HepG2 (cell line): ENCODE results near the gene MEF2A. TPM values are rescaled to one million over a fixed set of nuclear protein-coding genes. Genes with fewer than 3 reads are reported as not detected.

ENCODE experiments used
- ATAC-seq: fragments of 200-7000 bp; cut with Tn5 transposase; 3 replicates; pipeline ENCODE4 v1.9.1; 2020; ENCODE audit warnings: mild to moderate bottlenecking, moderate library complexity
- BruUV-seq: library from RNA; stranded (reverse); fragments of 400-500 nt; replicated peaks from 2 replicates; lab custom pipeline; 2021; lab: Mats Ljungman, UMichigan
- CTCF ChIA-PET: fragments of 300-600 bp; formaldehyde crosslinking; extraction: SDS; loops from one replicate; lab custom pipeline; 2021; ENCODE audit warnings: low total read pairs, inconsistent platforms, low intra/inter-chr PET ratio; lab: Yijun Ruan, JAX
- POLR2A ChIA-PET: fragments of 350-600 bp; sonication (Branson Sonifier 250); formaldehyde crosslinking; loops from one replicate; lab custom pipeline; 2020; ENCODE audit warnings: antibody characterized with exemption, inconsistent platforms; lab: Yijun Ruan, JAX
- DNase-seq: peaks from one replicate; pipeline ENCODE4 v3.0.0-alpha.2; 2015; ENCODE audit warnings: low spot score
- FAIRE-seq: peaks from 3 replicates; lab custom pipeline; 2011; peaks lifted over from hg19 to GRCh38; lab: Jason Lieb, UNC
- H2AFZ ChIP-seq: one replicate; pipeline ENCODE4 v1.6.1; 2011; ENCODE audit warnings: low read length, inconsistent platforms
- H3K27ac ChIP-seq: fragments of 300-600 bp; 3 replicates; pipeline ENCODE4 v1.8.0; 2011; ENCODE audit warnings: mixed run types, mild to moderate bottlenecking, mixed read lengths, low read length, inconsistent platforms; ENCODE audit not compliant: insufficient read depth; ENCODE audit errors: extremely low read length
- H3K27me3 ChIP-seq, 2 experiments: fragments of 200-600 bp in 1 of 2; 2 replicates in 1 of 2; 3 replicates in 1 of 2; pipeline versions ENCODE4 v1.6.0 to v1.8.0; 2011; ENCODE audit warnings: low read length in 2 of 2, mild to moderate bottlenecking in 2 of 2, moderate library complexity in 2 of 2, inconsistent platforms in 1 of 2; ENCODE audit not compliant: insufficient read depth in 2 of 2, control insufficient read depth in 1 of 2
- H3K36me3 ChIP-seq, 2 experiments: fragments of 200-600 bp in 1 of 2; replicated peaks in 1 of 2; 2 replicates in 1 of 2; 3 replicates in 1 of 2; pipeline versions ENCODE4 v1.5.1 to v1.8.0; 2011; ENCODE audit warnings: low read length in 2 of 2, inconsistent platforms in 1 of 2; ENCODE audit not compliant: insufficient read depth in 2 of 2, control insufficient read depth in 1 of 2
- H3K4me1 ChIP-seq: 2 replicates; pipeline ENCODE4 v1.5.1; 2012; ENCODE audit warnings: low read length, inconsistent platforms; ENCODE audit not compliant: insufficient read depth
- H3K4me2 ChIP-seq: 2 replicates; pipeline ENCODE4 v1.6.0; 2011; ENCODE audit warnings: low read depth, low read length, inconsistent platforms
- H3K4me3 ChIP-seq, 3 experiments: fragments of 200-600 bp in 1 of 3; sonication (generic), shearing (Covaris generic) in 1 of 3; replicated peaks in 1 of 3; 2 replicates each; pipeline ENCODE4 v1.5.1; 2011 to 2016; ENCODE audit warnings: low read length in 3 of 3, inconsistent platforms in 2 of 3, low read depth in 2 of 3, mild to moderate bottlenecking in 2 of 3, control low read depth in 1 of 3, mixed read lengths in 1 of 3; ENCODE audit not compliant: insufficient read depth in 1 of 3
- H3K79me2 ChIP-seq: one replicate; pipeline ENCODE4 v1.6.1; 2011; ENCODE audit warnings: low read length, inconsistent platforms; ENCODE audit not compliant: insufficient read depth
- H3K9ac ChIP-seq: 2 replicates; pipeline ENCODE4 v1.6.0; 2011; ENCODE audit warnings: mild to moderate bottlenecking, low read depth, low read length, inconsistent platforms; ENCODE audit not compliant: insufficient read depth
- H3K9me3 ChIP-seq: 2 replicates; pipeline ENCODE4 v1.5.1; 2012; ENCODE audit warnings: mild to moderate bottlenecking, low read length
- H4K20me1 ChIP-seq: 2 replicates; pipeline ENCODE4 v1.6.0; 2011; ENCODE audit warnings: inconsistent platforms, mild to moderate bottlenecking, low read length, moderate library complexity; ENCODE audit not compliant: insufficient read depth
- EP300 ChIP-seq, 3 experiments: sonication (generic) in 1 of 3; formaldehyde crosslinking in 1 of 3; IDR thresholded peaks; 2 replicates each; pipeline versions ENCODE4 v1.5.1 to v1.6.1; 2011 to 2020; ENCODE audit warnings: low read depth in 2 of 3, low read length in 2 of 3, borderline replicate concordance in 1 of 3, improper control_type of control experiment in 1 of 3, mild to moderate bottlenecking in 1 of 3, missing genetic modification reagents in 1 of 3, moderate library complexity in 1 of 3
- KDM6A ChIP-seq: IDR thresholded peaks from 2 replicates; pipeline ENCODE4 v1.6.1; 2016; ENCODE audit warnings: low read depth
- MLXIP ChIP-seq: sonication (generic); formaldehyde crosslinking; IDR thresholded peaks from 2 replicates; pipeline ENCODE4 v1.9.0; 2021; ENCODE audit warnings: missing genetic modification reagents, borderline replicate concordance
- PHF20 ChIP-seq: sonication (generic); formaldehyde crosslinking; IDR thresholded peaks from 2 replicates; pipeline ENCODE4 v1.5.0; 2020; ENCODE audit warnings: mild to moderate bottlenecking, missing genetic modification reagents
- SPEN ChIP-seq: sonication (generic); formaldehyde crosslinking; IDR thresholded peaks from 2 replicates; pipeline ENCODE4 v1.5.1; 2020; ENCODE audit warnings: low read depth, mild to moderate bottlenecking, missing genetic modification reagents
- SSRP1 ChIP-seq: IDR thresholded peaks from 2 replicates; pipeline ENCODE4 v1.6.1; 2016; ENCODE audit warnings: control low read depth
- TAF1 ChIP-seq: sonication (generic); formaldehyde crosslinking; IDR thresholded peaks from 2 replicates; pipeline ENCODE4 v1.4.0; 2020; ENCODE audit warnings: missing genetic modification reagents
- U2AF2 ChIP-seq: fragments of 200-400 bp; formaldehyde crosslinking; IDR thresholded peaks from 2 replicates; pipeline ENCODE4 v1.6.1; 2017; ENCODE audit warnings: low read depth, mild to moderate bottlenecking, low read length
- ZNF350 ChIP-seq: sonication (generic); formaldehyde crosslinking; IDR thresholded peaks from 2 replicates; pipeline ENCODE4 v1.4.0; 2020; ENCODE audit warnings: mild to moderate bottlenecking, low read depth, missing genetic modification reagents, borderline replicate concordance
- ZNF691 ChIP-seq: sonication (generic); formaldehyde crosslinking; IDR thresholded peaks from 2 replicates; pipeline ENCODE4 v1.4.0; 2020; ENCODE audit warnings: missing genetic modification reagents, low read depth, mild to moderate bottlenecking, borderline replicate concordance
- ZNF740 ChIP-seq: sonication (generic); formaldehyde crosslinking; IDR thresholded peaks from 2 replicates; pipeline ENCODE4 v1.4.0; 2020; ENCODE audit warnings: missing genetic modification reagents
- WGBS: methylation state at CpG from one replicate; pipeline ENCODE4 v1.1.6; 2017; ENCODE audit warnings: low lambda C conversion rate; 5-methylcytosine and 5-hydroxymethylcytosine counted together
- in situ Hi-C: cut with HindIII; loops from 2 replicates; pipeline ENCODE4 v1.10.0; 2017; ENCODE audit warnings: low pct_unique_long_range_greater_than_20kb; ENCODE audit not compliant: extremely low pct_ligation_motif_present
- intact Hi-C: fragments of 100-400 bp; cut with micrococcal nuclease; formaldehyde crosslinking; loops from one replicate; pipeline ENCODE4 v1.10.0; 2022; ENCODE audit not compliant: unreplicated experiment
- polyA plus RNA-seq, 8 experiments: library from polyadenylated mRNA; depleted of rRNA in 3 of 8; stranded (reverse) in 7 of 8; unstranded in 1 of 8; fragments of >200 nt; fragmentation: Illumina TruSeq in 4 of 8; extraction: Trizol in 4 of 8; gene quantifications; 2 replicates each; pipeline versions ENCODE4 v1.2.1 to v1.2.3, GENCODE V29; 2011 to 2016; ENCODE audit warnings: low read depth in 4 of 8, missing spikeins in 1 of 8, mixed read lengths in 1 of 8; ENCODE audit not compliant: insufficient read depth in 1 of 8
- total RNA-seq, 5 experiments: library from RNA; depleted of rRNA; stranded (reverse); fragments of >200 nt; fragmentation: Illumina TruSeq; extraction: Trizol; gene quantifications; 2 replicates each; pipeline ENCODE4 v1.2.3, GENCODE V29; 2016; ENCODE audit warnings: low read depth in 1 of 5

The MEF2A gene
- total and polyA plus RNA-seq, 2 of the 13 experiments (the other 11 are each of a cell fraction or from before 2014, with no cell fraction given), result 15.2 to 24.4 TPM

DNA sequence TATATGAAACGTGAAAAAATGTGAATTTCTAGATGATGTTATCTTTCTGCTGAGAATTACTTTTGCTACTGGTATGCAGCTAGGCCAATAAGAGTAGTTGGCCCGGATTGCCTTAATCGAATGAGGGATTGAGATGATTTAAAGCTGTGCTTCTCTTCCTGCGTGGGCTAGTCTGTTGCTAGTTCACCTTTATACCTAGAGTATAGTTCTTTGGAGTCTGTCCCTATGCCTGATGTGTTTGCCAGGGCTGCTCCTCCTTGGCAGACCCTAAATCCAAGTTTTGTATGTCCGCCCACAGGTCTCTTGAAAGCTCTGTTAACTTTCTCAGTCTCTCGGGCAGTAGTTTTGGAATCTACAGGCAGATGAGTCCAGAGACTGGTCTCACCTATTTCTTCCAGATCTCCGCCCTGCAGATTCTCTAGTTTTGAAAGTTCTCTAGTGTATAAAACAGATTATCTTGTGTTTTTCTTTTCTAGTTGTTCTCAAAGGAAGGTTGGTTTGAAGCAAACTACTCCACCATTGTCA, 64.9 kb downstream of the MEF2A start:
- in situ Hi-C loops (no loop called here), intact Hi-C loops (no loop called here)
- 97% methylated on average over 7 of the region's 7 CpGs for WGBS
- Histone ChIP-seq H3K4me1 (peaks cover 35% of the 10 kb centered on the region), H3K36me3 (peaks cover 1 to 12% of the 10 kb centered on the region in 2 experiments; a peak in 3 of 5 replicates), H3K27me3 (no peaks in the 10 kb centered on the region), H3K9ac (no peak overlapping the region), H3K9me3 (peaks cover 4% of the 10 kb centered on the region), H3K4me3 (no peak overlapping the region), H3K4me2 (no peak overlapping the region), H2AFZ (no peak overlapping the region), H3K27ac (no peak overlapping the region), H3K79me2 (peaks cover 34% of the 10 kb centered on the region), H4K20me1 (no peaks in the 10 kb centered on the region)
- ATAC-seq (no peak), FAIRE-seq (no peak), DNase-seq (no peak)
- POLR2A ChIA-PET, result no interaction called here
- BruUV-seq, result no TSS peak
- CTCF ChIA-PET, result no interaction called here
- TF ChIP-seq ZNF350, result no peak
- TF ChIP-seq PHF20 (CRISPR knock-in tag), result no peak
- TF ChIP-seq ZNF740 (CRISPR knock-in tag), result no peak
- TF ChIP-seq MLXIP, result no peak
- TF ChIP-seq SSRP1 (CRISPR knock-in tag), result no peak
- no peak for TF ChIP-seq SPEN (CRISPR knock-in tag)
- no peak for TF ChIP-seq ZNF691 (CRISPR knock-in tag)
- TF ChIP-seq KDM6A, result no peak
- TF ChIP-seq EP300 (IDR thresholded peaks at IDR 0.05; ENCODE audit: low read depth in 2 of 2, low read length in 2 of 2), result no peak
- TF ChIP-seq EP300 (CRISPR knock-in tag; IDR thresholded peaks at IDR 0.05; ENCODE audit: borderline replicate concordance), result no peak
- TF ChIP-seq U2AF2, result no peak
- TF ChIP-seq TAF1 (CRISPR knock-in tag), result no peak
